HT1080 (cell line): Measurements from ENCODE around the gene FLCN. TPM values are rescaled to one million over a fixed set of nuclear protein-coding genes. Genes with fewer than 3 reads are reported as not detected.

Experiments
- DNase-seq: peaks from one replicate; pipeline ENCODE4 v3.0.0-alpha.2; 2015; ENCODE audit warnings: low read depth
- total RNA-seq: library from RNA; depleted of rRNA; stranded (reverse); fragments of >200 nt; shearing (Covaris generic); gene quantifications from 2 replicates; pipeline ENCODE4 v1.2.3, GENCODE V29; 2014

FLCN gene
- total RNA-seq, 1 experiment from 2014 or later = 35.4 TPM

GRCh38 chr17:17236295-17237025, 508 bp downstream of the FLCN start:
- DNase-seq = peak; percentile 35

- peak; percentile 32 for DNase-seq
These were observed 1.5 kb downstream of the FLCN start for GRCh38 chr17:17235212-17236174.

GRCh38 chr17:17232303-17232621, 4.7 kb downstream of the FLCN start:
- DNase-seq = no peak

- DNase-seq = no peak
These were observed 5.2 kb downstream of the FLCN start for GRCh38 chr17:17231621-17232302.

DNA sequence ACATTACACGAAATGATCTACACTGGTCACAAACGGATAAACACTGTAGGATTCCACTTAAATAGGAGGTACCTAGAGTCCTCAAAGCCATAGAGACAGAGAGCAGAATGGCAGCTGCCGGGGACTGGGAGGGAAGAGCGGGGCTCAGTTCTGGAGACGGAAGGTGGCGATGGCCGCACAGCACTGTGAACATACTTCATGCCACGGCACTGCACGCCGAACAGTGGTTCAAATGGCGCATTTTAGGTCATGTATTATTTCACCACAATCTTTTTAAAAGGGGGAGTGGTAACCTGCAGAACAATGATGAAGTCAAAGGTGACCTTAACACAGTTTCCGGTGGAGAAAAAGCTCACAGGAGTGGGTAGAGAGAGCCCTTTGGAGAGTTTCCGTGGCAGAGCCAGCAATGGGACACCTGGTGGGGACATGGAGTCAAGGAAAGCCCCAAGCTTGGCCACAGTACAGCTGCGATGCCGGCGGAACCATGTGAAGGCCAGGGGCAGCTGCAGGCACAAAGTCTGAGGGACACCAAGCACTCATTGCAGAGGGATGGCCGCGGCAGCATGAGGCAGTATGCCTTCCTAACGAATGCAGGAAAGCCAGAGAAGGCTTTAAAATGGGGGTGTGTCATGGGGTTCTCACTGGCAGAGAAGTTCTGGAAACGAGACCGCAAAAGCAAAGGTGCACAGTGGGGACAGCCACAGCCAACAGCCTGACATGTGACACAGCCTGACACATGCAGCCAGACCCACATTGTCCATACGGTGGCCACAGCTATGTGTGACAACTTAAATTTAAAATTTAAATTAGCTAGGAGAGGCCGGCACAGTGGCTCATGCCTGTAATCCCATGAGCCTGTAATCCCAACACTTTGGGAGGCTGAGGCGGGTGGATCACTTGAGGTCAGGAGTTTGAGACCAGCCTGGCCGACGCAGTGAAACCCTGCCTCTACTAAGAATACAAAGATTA, 7.3 kb downstream of the FLCN start:
- DNase-seq = no peak

DNA sequence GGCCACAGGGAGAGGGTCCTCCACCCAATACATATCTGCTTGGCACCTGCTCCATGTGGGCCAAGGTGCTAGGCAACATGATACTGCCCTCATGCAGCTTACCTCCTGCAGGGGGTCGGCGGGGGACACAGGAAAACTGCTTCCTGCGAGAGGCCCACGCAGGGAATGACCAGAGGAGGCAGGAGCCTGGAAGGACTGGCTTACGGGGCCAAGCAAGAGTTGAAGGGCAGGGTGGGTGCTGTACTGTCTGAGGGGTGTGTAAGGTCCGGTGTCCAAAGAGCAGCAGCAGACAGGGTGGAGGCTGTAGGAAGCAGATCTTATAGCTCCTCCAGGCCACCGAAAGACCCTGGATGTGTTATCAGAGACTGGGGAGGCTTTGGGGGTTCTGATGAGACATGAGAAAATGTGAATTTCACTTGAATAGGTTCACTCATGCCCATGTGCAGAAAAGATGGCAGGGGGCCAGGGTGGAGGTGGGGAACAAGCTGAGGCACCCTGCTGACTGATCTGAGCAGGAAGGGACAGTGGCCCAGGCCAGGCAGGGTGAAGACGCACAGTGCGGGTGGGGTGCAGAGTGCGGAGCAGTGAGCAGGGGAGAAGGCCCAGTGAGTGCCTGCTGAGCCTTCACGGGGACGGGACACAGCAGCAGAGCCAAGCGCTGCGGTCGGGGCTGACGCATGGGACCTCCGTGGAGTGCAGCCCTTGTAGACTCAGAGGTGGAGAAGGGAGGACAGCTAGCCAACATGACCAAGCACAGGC, 8.3 kb downstream of the FLCN start:
- DNase-seq = no peak

- no peak for DNase-seq
These were observed 9.1 kb downstream of the FLCN start for GRCh38 chr17:17227608-17228520.

DNA sequence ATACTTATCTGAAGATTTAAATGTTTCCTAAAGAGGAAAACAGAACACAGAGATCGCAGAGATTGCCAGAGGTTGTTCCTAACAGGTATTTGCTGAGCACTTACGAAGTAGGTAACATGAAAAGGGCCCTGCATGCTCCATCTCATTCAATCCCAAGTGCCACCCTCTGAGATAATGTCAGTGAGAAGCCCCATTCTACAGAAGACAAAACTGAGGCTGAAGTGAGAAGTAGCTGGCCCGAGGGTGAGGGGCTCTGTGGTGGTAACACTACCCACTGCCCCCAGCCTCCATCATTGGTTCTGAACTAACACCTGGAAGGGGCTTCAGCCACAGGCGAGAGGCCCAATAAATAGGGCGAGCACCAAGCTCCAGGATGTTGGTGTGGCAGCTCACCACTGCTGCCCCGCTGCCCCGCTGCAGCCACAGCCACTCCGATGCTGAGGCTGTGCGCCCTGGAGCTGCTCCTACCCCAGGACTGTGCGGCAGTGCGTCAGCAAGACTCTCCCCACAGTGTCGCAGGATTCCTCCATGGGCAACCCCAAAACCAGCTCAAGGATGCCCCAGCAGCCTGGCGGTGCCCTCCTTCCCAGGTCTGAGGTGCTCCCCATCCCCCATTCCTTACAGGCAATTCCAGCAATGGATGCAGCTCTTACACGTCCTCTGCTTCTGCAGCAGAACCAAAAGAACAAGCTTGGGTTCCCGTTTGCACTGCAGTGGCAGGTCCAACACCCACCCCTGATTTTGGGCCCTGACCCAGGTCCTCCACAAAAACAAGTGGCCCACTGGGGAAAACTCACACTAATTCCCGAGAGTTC, 10.3 kb downstream of the FLCN start:
- DNase-seq = no peak

DNA sequence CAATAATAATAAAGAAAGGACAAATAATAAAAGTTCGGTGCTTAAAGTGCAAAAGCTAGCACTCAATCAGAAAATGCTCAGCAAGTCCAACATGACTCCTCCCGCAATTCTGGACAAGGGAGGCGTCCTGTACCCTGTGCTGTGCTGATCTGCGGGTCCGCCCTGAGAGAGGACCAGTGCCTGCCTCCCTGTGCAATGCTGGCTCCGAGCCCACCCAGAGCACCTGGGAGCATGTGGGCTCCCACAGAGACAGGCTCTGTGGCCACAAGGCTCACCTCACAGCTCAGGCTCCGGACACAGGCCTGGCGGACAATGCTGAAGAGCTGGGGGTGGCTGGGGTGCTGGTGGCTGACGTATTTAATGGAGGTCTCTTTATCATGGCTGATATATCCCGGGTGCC, 11.1 kb downstream of the FLCN start:
- DNase-seq = no peak

DNA sequence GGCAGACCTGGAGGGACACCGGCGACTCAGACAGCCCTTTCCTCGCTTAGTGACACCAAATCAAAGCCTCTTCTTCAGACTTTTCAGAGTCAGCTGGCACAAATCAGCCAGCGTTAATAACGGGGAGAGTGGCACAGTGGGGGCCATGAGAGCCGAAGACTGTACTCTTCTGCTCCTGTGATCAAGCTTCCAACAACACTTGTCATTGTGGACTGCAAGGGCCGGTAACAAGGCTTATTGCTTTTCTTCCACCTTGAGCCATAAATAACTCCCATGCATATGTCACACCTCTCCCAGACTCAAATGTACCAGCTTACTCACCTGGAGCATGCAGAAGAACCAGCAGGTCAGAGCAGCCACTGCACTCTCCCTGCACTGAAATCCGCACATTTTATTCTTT, 12.8 kb downstream of the FLCN start:
- DNase-seq = no peak

GRCh38 chr17:17223736-17224135, 13.2 kb downstream of the FLCN start:
- DNase-seq = no peak

DNA sequence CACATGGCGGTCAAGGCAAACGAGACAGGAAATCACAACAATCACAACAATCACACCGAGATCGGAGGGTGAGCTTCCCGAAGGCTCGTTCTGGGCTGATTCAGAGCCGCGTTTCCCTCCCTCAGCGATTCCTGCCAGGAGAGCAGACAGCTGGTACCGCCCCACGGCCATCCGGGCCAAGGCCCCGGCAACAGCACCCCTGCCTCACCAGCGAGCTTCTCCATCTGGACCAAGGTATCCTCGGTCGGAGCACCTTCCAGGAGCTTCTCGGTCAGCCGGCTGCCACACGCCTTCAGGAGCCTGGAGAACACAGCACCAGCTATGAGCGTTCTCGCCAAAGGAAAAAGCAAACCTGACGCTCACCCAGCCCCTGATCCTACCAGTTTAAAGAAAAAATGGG, 15.6 kb downstream of the FLCN start:
- no peak for DNase-seq

GRCh38 chr17:17220529-17220928, 16.4 kb downstream of the FLCN start:
- DNase-seq = no peak

DNA sequence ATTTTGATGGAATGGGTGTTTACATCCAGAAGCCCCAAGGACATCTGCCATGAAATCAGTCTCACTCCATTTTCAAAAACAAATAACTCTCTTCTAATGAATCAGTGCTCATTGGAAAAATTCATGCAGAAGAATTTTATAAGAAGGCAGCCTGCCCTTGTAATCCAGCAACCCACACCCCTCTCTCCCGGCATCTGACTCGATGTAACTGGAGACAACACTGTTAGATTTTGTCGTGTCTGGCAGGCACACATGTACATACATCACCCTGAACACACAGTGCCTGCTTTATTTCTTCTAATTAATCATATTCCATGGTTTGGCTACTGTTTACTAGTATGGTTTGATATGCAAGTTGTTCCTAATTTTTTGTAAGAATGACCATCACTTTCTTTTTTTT, 19.0 kb downstream of the FLCN start:
- no peak for DNase-seq

GRCh38 chr17:17216776-17217175, 20.2 kb downstream of the FLCN start:
- DNase-seq = no peak

- DNase-seq = no peak
These were observed 20.7 kb downstream of the FLCN start for GRCh38 chr17:17216236-17216635.

DNA sequence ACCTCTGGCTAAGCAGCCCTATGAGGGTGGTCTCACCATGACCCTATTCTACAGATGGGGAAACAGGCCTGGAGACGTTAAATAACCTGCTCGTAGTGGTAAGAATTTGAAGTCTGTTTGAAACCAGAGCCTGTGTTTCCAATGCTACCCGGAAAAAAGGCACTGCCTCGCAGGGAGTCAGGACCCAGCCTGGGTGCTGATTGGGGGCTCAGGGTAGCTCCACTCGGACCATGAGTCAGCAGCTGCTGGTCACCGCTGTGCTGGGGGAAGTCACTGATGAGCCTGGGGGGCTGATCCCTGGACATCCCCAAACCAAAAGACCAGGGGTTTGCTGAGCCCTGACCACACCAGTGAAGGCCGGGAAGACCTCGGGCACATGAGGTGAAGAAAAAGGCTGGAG, 21.4 kb downstream of the FLCN start:
- DNase-seq = no peak
